HEK293T (cell line): ENCODE results near the gene RTRAF.

Source experiments
- ARNT ChIP-seq: fragments of 450-650 bp; IDR thresholded peaks from 2 replicates; pipeline ENCODE4 v1.6.1; 2017; ENCODE audit warnings: mild to moderate bottlenecking
- BHLHE40 ChIP-seq: fragments of 450-650 bp; IDR thresholded peaks from 2 replicates; pipeline ENCODE4 v1.6.1; 2016; ENCODE audit warnings: mild to moderate bottlenecking, moderate library complexity, borderline replicate concordance
- CTBP1 ChIP-seq: fragments of 450-650 bp; IDR thresholded peaks from 2 replicates; pipeline ENCODE4 v1.6.1; 2016; ENCODE audit warnings: borderline replicate concordance
- ELF4 ChIP-seq: fragments of 450-650 bp; IDR thresholded peaks from 2 replicates; pipeline ENCODE4 v1.6.1; 2017; ENCODE audit warnings: antibody characterized with exemption
- FOXA1 ChIP-seq: fragments of 450-650 bp; IDR thresholded peaks from 2 replicates; pipeline ENCODE4 v1.6.1; 2016; ENCODE audit warnings: mild to moderate bottlenecking
- FOXK2 ChIP-seq: fragments of 450-650 bp; IDR thresholded peaks from 2 replicates; pipeline ENCODE4 v1.6.1; 2016; ENCODE audit warnings: mild to moderate bottlenecking
- FOXM1 ChIP-seq: fragments of 450-650 bp; IDR thresholded peaks from 2 replicates; pipeline ENCODE4 v1.6.1; 2017; ENCODE audit warnings: mild to moderate bottlenecking, borderline replicate concordance
- HDGF ChIP-seq: fragments of 450-650 bp; IDR thresholded peaks from 2 replicates; pipeline ENCODE4 v1.6.1; 2017; ENCODE audit warnings: antibody characterized with exemption, borderline replicate concordance
- L3MBTL2 ChIP-seq: fragments of 450-650 bp; conservative IDR thresholded peaks from 2 replicates; pipeline ENCODE4 v1.6.1; 2016; ENCODE audit warnings: mild to moderate bottlenecking
- NFRKB ChIP-seq: fragments of 450-650 bp; IDR thresholded peaks from 2 replicates; pipeline ENCODE4 v1.6.1; 2016; ENCODE audit warnings: mild to moderate bottlenecking, moderate library complexity
- SP1 ChIP-seq: fragments of 450-650 bp; IDR thresholded peaks from 2 replicates; pipeline ENCODE4 v1.6.1; 2017
- SUZ12 ChIP-seq: fragments of 450-650 bp; IDR thresholded peaks from 2 replicates; pipeline ENCODE4 v1.6.1; 2016; ENCODE audit warnings: mild to moderate bottlenecking
- TARDBP ChIP-seq: fragments of 450-650 bp; IDR thresholded peaks from 2 replicates; pipeline ENCODE4 v1.6.1; 2016
- TF ChIP-seq, protein P1 (sequence below): fragments of 450-650 bp; IDR thresholded peaks from 2 replicates; pipeline ENCODE4 v1.6.1; 2016

- TF ChIP-seq, protein P1, sequence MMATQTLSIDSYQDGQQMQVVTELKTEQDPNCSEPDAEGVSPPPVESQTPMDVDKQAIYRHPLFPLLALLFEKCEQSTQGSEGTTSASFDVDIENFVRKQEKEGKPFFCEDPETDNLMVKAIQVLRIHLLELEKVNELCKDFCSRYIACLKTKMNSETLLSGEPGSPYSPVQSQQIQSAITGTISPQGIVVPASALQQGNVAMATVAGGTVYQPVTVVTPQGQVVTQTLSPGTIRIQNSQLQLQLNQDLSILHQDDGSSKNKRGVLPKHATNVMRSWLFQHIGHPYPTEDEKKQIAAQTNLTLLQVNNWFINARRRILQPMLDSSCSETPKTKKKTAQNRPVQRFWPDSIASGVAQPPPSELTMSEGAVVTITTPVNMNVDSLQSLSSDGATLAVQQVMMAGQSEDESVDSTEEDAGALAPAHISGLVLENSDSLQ = no peak
- TF ChIP-seq SP1 (no peak), FOXK2 (no peak), SUZ12 (no peak), HDGF (no peak), ARNT (no peak), FOXM1 (no peak), ELF4 (no peak), BHLHE40 (no peak), FOXA1 (no peak), NFRKB (no peak), CTBP1 (no peak), TARDBP (no peak), L3MBTL2 (no peak)
Measured at GRCh38 chr14:51988221-51988620, 1.1 kb upstream of the RTRAF start.
